Thymus (tissue), 11 donors: ENCODE measurements around the gene CDHR4. TPM values are rescaled to one million over a fixed set of nuclear protein-coding genes. Genes with fewer than 3 reads are reported as not detected.

Experiments
- DNase-seq, 9 donors: peaks; one replicate each; pipeline ENCODE4 v3.0.0-alpha.2; 2013; ENCODE audit warnings: low spot score in 9 of 9, low read depth in 6 of 9, missing footprints in 1 of 9
- H3K27ac ChIP-seq, 2 donors: one replicate each; pipeline ENCODE4 v1.5.1; 2013; ENCODE audit warnings: control low read depth in 1 of 2, low read depth in 1 of 2, low read length in 1 of 2, mild to moderate bottlenecking in 1 of 2, moderate library complexity in 1 of 2
- H3K27me3 ChIP-seq, 2 donors: one replicate each; pipeline ENCODE4 v1.5.1; 2013; ENCODE audit warnings: low read length in 1 of 2; ENCODE audit not compliant: control insufficient read depth in 2 of 2, insufficient read depth in 1 of 2
- H3K36me3 ChIP-seq, 2 donors: one replicate each; pipeline ENCODE4 v1.5.1; 2013; ENCODE audit warnings: low read length in 1 of 2, mild to moderate bottlenecking in 1 of 2, moderate library complexity in 1 of 2; ENCODE audit not compliant: control insufficient read depth in 2 of 2, insufficient read depth in 2 of 2
- H3K4me1 ChIP-seq, 2 donors: one replicate each; pipeline ENCODE4 v1.5.1; 2013; ENCODE audit warnings: low read length in 2 of 2; ENCODE audit not compliant: control insufficient read depth in 2 of 2, insufficient read depth in 2 of 2
- H3K4me3 ChIP-seq, 2 donors: one replicate each; pipeline ENCODE4 v1.5.1; 2013; ENCODE audit warnings: low read length in 2 of 2, control low read depth in 1 of 2, mild to moderate bottlenecking in 1 of 2
- H3K9me3 ChIP-seq, 2 donors: one replicate each; pipeline ENCODE4 v1.5.1; 2013; ENCODE audit warnings: low read length in 1 of 2, mild to moderate bottlenecking in 1 of 2; ENCODE audit not compliant: control insufficient read depth in 2 of 2, insufficient read depth in 1 of 2
- WGBS: extraction: QIAGEN DNeasy Blood & Tissue Kit; methylation state at CpG from one replicate; pipeline ENCODE4 v1.1.7; 2013; 5-methylcytosine and 5-hydroxymethylcytosine counted together
- polyA plus RNA-seq: library from polyadenylated mRNA; stranded (reverse); fragments of 200-250 nt; gene quantifications from one replicate; pipeline ENCODE4 v1.2.3, GENCODE V29; 2013
- total RNA-seq: library from RNA; stranded (reverse); fragments of 120-200 nt; gene quantifications from one replicate; pipeline ENCODE4 v1.2.4, GENCODE V29; 2013
- donor health status: healthy.

Gene CDHR4
- total and polyA plus RNA-seq, 2 donors = 0.18 TPM; not detected in 1

- DNase-seq = no peak
- 98% methylated on average over 13 of the region's 13 CpGs for WGBS
Measured at GRCh38 chr3:49793486-49794085, 6.1 kb downstream of the CDHR4 start.

GRCh38 chr3:49792371-49793150 is 7.1 kb downstream of the CDHR4 start:
- no peak for DNase-seq
- Histone ChIP-seq H3K27me3 (no peaks in the 10 kb centered on the region), H3K9me3 (no peaks in the 10 kb centered on the region), H3K4me1 (peaks cover 0 to 15% of the 10 kb centered on the region in 2 donors), H3K36me3 (no peaks in the 10 kb centered on the region), H3K4me3 (no peak overlapping the region), H3K27ac (no peak overlapping the region)
- WGBS = 96% methylated on average over 10 of the region's 10 CpGs

More at GRCh38 chr3:49793486-49794085, 6.1 kb downstream of the CDHR4 start:
- Histone ChIP-seq H3K4me3 (no peak overlapping the region), H3K9me3 (no peaks in the 10 kb centered on the region), H3K27ac (no peak overlapping the region), H3K4me1 (peaks cover 0 to 15% of the 10 kb centered on the region in 2 donors), H3K27me3 (no peaks in the 10 kb centered on the region), H3K36me3 (no peaks in the 10 kb centered on the region)

- H3K9me3 ChIP-seq = no peaks in the 10 kb centered on the region
- no peak for DNase-seq
- peaks cover 6 to 24% of the 10 kb centered on the region in 2 donors for H3K4me1 ChIP-seq
- H3K36me3 ChIP-seq = no peaks in the 10 kb centered on the region
- no peak overlapping the region for H3K4me3 ChIP-seq
- H3K27me3 ChIP-seq = no peaks in the 10 kb centered on the region
- no peak overlapping the region for H3K27ac ChIP-seq
- WGBS = 98% methylated on average over 4 of the region's 4 CpGs
Measured at GRCh38 chr3:49791571-49791970, 8.1 kb downstream of the CDHR4 start.

- 89% methylated on average over 9 of the region's 9 CpGs for WGBS
Measured at GRCh38 chr3:49790626-49791411, 8.9 kb downstream of the CDHR4 start.

GRCh38 chr3:49788056-49788455 is 11.6 kb downstream of the CDHR4 start:
- Histone ChIP-seq H3K9me3 (no peaks in the 10 kb centered on the region), H3K27me3 (no peaks in the 10 kb centered on the region), H3K36me3 (peaks cover 5 to 8% of the 10 kb centered on the region in 2 donors), H3K4me3 (no peak overlapping the region), H3K27ac (no peak overlapping the region), H3K4me1 (peaks cover 12 to 30% of the 10 kb centered on the region in 2 donors)
- no peak for DNase-seq
- WGBS = 97% methylated on average over 2 of the region's 2 CpGs

More at GRCh38 chr3:49790626-49791411, 8.9 kb downstream of the CDHR4 start:
- peaks cover 6 to 24% of the 10 kb centered on the region in 2 donors for H3K4me1 ChIP-seq
- H3K36me3 ChIP-seq = no peaks in the 10 kb centered on the region
- no peaks in the 10 kb centered on the region for H3K9me3 ChIP-seq
- peak overlapping the region in 1 of 2 donors; percentile 85 for H3K27ac ChIP-seq
- no peak overlapping the region for H3K4me3 ChIP-seq
- H3K27me3 ChIP-seq = no peaks in the 10 kb centered on the region
- DNase-seq = no peak

- 94% methylated on average over 5 of the region's 5 CpGs for WGBS
- peak overlapping the region in 1 of 2 donors; percentile 87 for H3K27ac ChIP-seq
- no peaks in the 10 kb centered on the region for H3K27me3 ChIP-seq
- peaks cover 12 to 30% of the 10 kb centered on the region in 2 donors for H3K4me1 ChIP-seq
- H3K36me3 ChIP-seq = peaks cover 6 to 10% of the 10 kb centered on the region in 2 donors
- no peak overlapping the region for H3K4me3 ChIP-seq
- no peaks in the 10 kb centered on the region for H3K9me3 ChIP-seq
- DNase-seq = no peak
Measured at GRCh38 chr3:49787536-49787935, 12.1 kb downstream of the CDHR4 start.

- H3K27me3 ChIP-seq = no peaks in the 10 kb centered on the region
- 65% methylated on average over 3 of the region's 3 CpGs for whole genome bisulfite sequencing
- H3K4me1 ChIP-seq = peaks cover 12 to 30% of the 10 kb centered on the region in 2 donors
- H3K9me3 ChIP-seq = no peaks in the 10 kb centered on the region
- peaks cover 9 to 14% of the 10 kb centered on the region in 2 donors for H3K36me3 ChIP-seq
- peak overlapping the region; percentile 87 to 94 for H3K27ac ChIP-seq
- H3K4me3 ChIP-seq = peak overlapping the region; percentile 79 to 100
- no peak for DNase-seq
Measured at GRCh38 chr3:49787182-49787464, 12.6 kb downstream of the CDHR4 start.

- peaks cover 13 to 17% of the 10 kb centered on the region in 2 donors for H3K36me3 ChIP-seq
- no peaks in the 10 kb centered on the region for H3K27me3 ChIP-seq
- H3K9me3 ChIP-seq = no peaks in the 10 kb centered on the region
- DNase-seq = peak; percentile 99 to 100 (median 100)
- H3K4me3 ChIP-seq = peak within 1 kb of the TSS; percentile 79 to 100
- H3K27ac ChIP-seq = peak within 1 kb of the TSS; percentile 87 to 94
- peaks cover 12 to 30% of the 10 kb centered on the region in 2 donors for H3K4me1 ChIP-seq
- WGBS = 4% methylated on average over 55 of the region's 55 CpGs
Measured at GRCh38 chr3:49786357-49787181, 13.1 kb downstream of the CDHR4 start, which contains the start of gene IP6K1. IP6K1 (minus strand) TSS chr3:49786542; CDS start chr3:49748040, 38,502 bp downstream.
